Esophagus squamous epithelium (tissue), 4 donors: ENCODE results near the gene SMC2.

Experiments
- POLR2A ChIP-seq, 4 donors: fragments of 450-650 bp; IDR thresholded peaks; one replicate each; pipeline ENCODE4 v1.6.1; 2017; ENCODE audit warnings: antibody characterized with exemption in 4 of 4, mild to moderate bottlenecking in 4 of 4, moderate library complexity in 3 of 4
- TF ChIP-seq, protein P1 (sequence below), 6 experiments: fragments of 450-650 bp in 4 of 6; fragments of 200-600 bp in 2 of 6; sonication (generic) in 2 of 6; IDR thresholded peaks; one replicate each; pipeline ENCODE4 v1.5.1; 2016 to 2019; ENCODE audit warnings: antibody characterized with exemption in 6 of 6, mild to moderate bottlenecking in 4 of 6, moderate library complexity in 4 of 6

DNA sequence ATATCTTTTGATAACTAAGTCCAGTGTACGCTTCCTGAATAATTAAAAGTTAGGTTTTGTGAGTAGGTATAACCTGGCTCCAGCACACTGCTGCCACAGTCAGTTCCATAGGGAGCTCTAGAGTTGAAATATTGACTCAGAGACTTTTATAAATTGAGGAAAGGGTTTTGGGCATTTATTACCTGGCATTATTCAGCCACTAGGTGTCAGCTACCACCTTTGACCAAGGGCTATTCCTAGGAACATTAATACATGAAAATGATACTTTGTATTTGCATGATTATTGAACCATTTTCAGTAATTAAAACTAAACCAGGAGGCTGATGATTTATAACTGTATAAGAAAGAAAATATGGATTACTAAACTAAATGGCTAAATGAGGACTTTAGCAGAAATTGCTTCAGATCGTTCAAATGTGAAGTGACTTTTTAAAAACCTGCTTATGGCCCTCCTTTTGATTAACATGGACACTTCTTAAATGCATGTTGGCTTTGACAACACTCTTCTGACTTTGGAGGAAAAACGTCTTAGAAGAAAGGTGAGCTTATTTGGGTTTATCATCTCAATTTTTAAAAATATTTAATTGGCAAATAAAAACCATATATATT lies 83.0 kb downstream of the SMC2 start:
- TF ChIP-seq, protein P1, sequence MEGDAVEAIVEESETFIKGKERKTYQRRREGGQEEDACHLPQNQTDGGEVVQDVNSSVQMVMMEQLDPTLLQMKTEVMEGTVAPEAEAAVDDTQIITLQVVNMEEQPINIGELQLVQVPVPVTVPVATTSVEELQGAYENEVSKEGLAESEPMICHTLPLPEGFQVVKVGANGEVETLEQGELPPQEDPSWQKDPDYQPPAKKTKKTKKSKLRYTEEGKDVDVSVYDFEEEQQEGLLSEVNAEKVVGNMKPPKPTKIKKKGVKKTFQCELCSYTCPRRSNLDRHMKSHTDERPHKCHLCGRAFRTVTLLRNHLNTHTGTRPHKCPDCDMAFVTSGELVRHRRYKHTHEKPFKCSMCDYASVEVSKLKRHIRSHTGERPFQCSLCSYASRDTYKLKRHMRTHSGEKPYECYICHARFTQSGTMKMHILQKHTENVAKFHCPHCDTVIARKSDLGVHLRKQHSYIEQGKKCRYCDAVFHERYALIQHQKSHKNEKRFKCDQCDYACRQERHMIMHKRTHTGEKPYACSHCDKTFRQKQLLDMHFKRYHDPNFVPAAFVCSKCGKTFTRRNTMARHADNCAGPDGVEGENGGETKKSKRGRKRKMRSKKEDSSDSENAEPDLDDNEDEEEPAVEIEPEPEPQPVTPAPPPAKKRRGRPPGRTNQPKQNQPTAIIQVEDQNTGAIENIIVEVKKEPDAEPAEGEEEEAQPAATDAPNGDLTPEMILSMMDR (IDR thresholded peaks at IDR 0.05): peak; percentile 12 to 68 (median 44)
- TF ChIP-seq POLR2A (IDR thresholded peaks at IDR 0.05): no peak
